OCI-LY1 (cell line): ENCODE results near the gene ZNF263.

Source experiments
- H2AFZ ChIP-seq: fragments of 200-600 bp; sonication (generic), shearing (Covaris generic); 2 replicates; pipeline ENCODE4 v1.6.0; 2014; ENCODE audit warnings: antibody characterized with exemption, mild to moderate bottlenecking, low read length
- H3F3A ChIP-seq: fragments of 200-600 bp; sonication (generic), shearing (Covaris generic); 2 replicates; pipeline ENCODE4 v1.6.0; 2014; ENCODE audit warnings: mild to moderate bottlenecking, antibody characterized with exemption, low read length, moderate library complexity; ENCODE audit not compliant: insufficient read depth
- H3K27ac ChIP-seq: fragments of 200-600 bp; sonication (generic); 2 replicates; pipeline ENCODE4 v1.5.1; 2014; ENCODE audit warnings: low read length, mixed run types, mild to moderate bottlenecking, low read depth; ENCODE audit not compliant: poor library complexity, severe bottlenecking
- H3K27me3 ChIP-seq: fragments of 200-600 bp; sonication (generic); 2 replicates; pipeline ENCODE4 v1.6.0; 2014; ENCODE audit warnings: antibody characterized with exemption, mild to moderate bottlenecking, low read length, moderate library complexity; ENCODE audit not compliant: insufficient read depth
- H3K36me3 ChIP-seq: fragments of 200-600 bp; sonication (generic); 2 replicates; pipeline ENCODE4 v1.6.1; 2014; ENCODE audit warnings: mild to moderate bottlenecking, antibody characterized with exemption, low read length, moderate library complexity, mixed read lengths; ENCODE audit not compliant: insufficient read depth
- H3K4me1 ChIP-seq: fragments of 200-600 bp; sonication (generic); 2 replicates; pipeline ENCODE4 v1.5.1; 2014; ENCODE audit warnings: mild to moderate bottlenecking, low read length, moderate library complexity; ENCODE audit not compliant: insufficient read depth, severe bottlenecking
- H3K4me2 ChIP-seq: fragments of 200-600 bp; sonication (generic), shearing (Covaris generic); 2 replicates; pipeline ENCODE4 v1.6.1; 2014; ENCODE audit warnings: low read length
- H3K4me3 ChIP-seq: fragments of 200-600 bp; sonication (generic); 2 replicates; pipeline ENCODE4 v1.5.1; 2014; ENCODE audit warnings: low read length, low read depth, mild to moderate bottlenecking, mixed read lengths; ENCODE audit not compliant: poor library complexity, severe bottlenecking
- H3K79me2 ChIP-seq: fragments of 200-600 bp; shearing (Covaris generic); 2 replicates; pipeline ENCODE4 v1.6.1; 2016; ENCODE audit warnings: mixed run types, low read length, mixed read lengths; ENCODE audit not compliant: insufficient read depth
- H3K9ac ChIP-seq: fragments of 200-600 bp; sonication (generic), shearing (Covaris generic); 2 replicates; pipeline ENCODE4 v1.6.1; 2014; ENCODE audit warnings: mild to moderate bottlenecking, low read length, mixed read lengths
- H3K9me2 ChIP-seq: fragments of 200-600 bp; sonication (generic), shearing (Covaris generic); 2 replicates; pipeline ENCODE4 v1.6.1; 2014; ENCODE audit warnings: low read depth, mild to moderate bottlenecking, low read length, mixed read lengths
- H3K9me3 ChIP-seq: fragments of 200-600 bp; shearing (Covaris generic); 2 replicates; pipeline ENCODE4 v1.6.1; 2014; ENCODE audit warnings: low read length, mixed read lengths
- H4K20me1 ChIP-seq: fragments of 200-600 bp; sonication (generic), shearing (Covaris generic); 2 replicates; pipeline ENCODE4 v1.6.0; 2016; ENCODE audit warnings: mild to moderate bottlenecking, low read length; ENCODE audit not compliant: insufficient read depth
- CTCF ChIP-seq: fragments of 200-600 bp; sonication (generic), shearing (Covaris generic); IDR thresholded peaks from 2 replicates; pipeline ENCODE4 v1.5.1; 2017; ENCODE audit warnings: mild to moderate bottlenecking, antibody characterized with exemption, low read length, moderate library complexity, mixed read lengths
- EZH2 ChIP-seq: fragments of 200-600 bp; sonication (generic), shearing (Covaris generic); IDR thresholded peaks from 2 replicates; pipeline ENCODE4 v1.8.0; 2017; ENCODE audit warnings: borderline replicate concordance, mixed run types, mild to moderate bottlenecking, antibody characterized with exemption, low read length, moderate library complexity, mixed read lengths

ZNF263 gene

GRCh38 chr16:3254309-3254708 lies 29.0 kb upstream of the ZNF263 start:
- H3K4me1 ChIP-seq: no peaks in the 10 kb centered on the region
- no peaks in the 10 kb centered on the region for H3K9me2 ChIP-seq
- H3K79me2 ChIP-seq: no peaks in the 10 kb centered on the region
- no peak overlapping the region for H3K27ac ChIP-seq
- no peak overlapping the region for H3K4me2 ChIP-seq
- peaks cover 3% of the 10 kb centered on the region; the same call in 1 of the 2 replicates for H3K27me3 ChIP-seq
- H4K20me1 ChIP-seq: no peaks in the 10 kb centered on the region
- no peak overlapping the region for H3K4me3 ChIP-seq
- TF ChIP-seq EZH2 (no peak), CTCF (no peak)
- H2AFZ ChIP-seq: no peak overlapping the region
- no peaks in the 10 kb centered on the region for H3K9me3 ChIP-seq
- H3K9ac ChIP-seq: no peak overlapping the region
- H3F3A ChIP-seq: no peaks in the 10 kb centered on the region
- no peaks in the 10 kb centered on the region for H3K36me3 ChIP-seq

- Histone ChIP-seq H3K27me3 (peaks cover 3% of the 10 kb centered on the region; the same call in 1 of the 2 replicates), H3F3A (no peaks in the 10 kb centered on the region), H2AFZ (no peak within 1 kb of the TSS), H3K4me3 (no peak within 1 kb of the TSS), H3K36me3 (no peaks in the 10 kb centered on the region), H4K20me1 (no peaks in the 10 kb centered on the region), H3K4me2 (no peak within 1 kb of the TSS), H3K4me1 (no peaks in the 10 kb centered on the region), H3K79me2 (no peaks in the 10 kb centered on the region), H3K9me2 (no peaks in the 10 kb centered on the region), H3K9ac (no peak within 1 kb of the TSS), H3K27ac (no peak within 1 kb of the TSS), H3K9me3 (no peaks in the 10 kb centered on the region)
- TF ChIP-seq EZH2: no peak
- TF ChIP-seq CTCF: no peak
Measured at GRCh38 chr16:3256146-3256865, 27.0 kb upstream of the ZNF263 start, which contains the start of gene MEFV. Gene MEFV, minus strand, starts transcription at chr16:3256633. Its CDS starts 46 bp downstream, at chr16:3256587.

DNA sequence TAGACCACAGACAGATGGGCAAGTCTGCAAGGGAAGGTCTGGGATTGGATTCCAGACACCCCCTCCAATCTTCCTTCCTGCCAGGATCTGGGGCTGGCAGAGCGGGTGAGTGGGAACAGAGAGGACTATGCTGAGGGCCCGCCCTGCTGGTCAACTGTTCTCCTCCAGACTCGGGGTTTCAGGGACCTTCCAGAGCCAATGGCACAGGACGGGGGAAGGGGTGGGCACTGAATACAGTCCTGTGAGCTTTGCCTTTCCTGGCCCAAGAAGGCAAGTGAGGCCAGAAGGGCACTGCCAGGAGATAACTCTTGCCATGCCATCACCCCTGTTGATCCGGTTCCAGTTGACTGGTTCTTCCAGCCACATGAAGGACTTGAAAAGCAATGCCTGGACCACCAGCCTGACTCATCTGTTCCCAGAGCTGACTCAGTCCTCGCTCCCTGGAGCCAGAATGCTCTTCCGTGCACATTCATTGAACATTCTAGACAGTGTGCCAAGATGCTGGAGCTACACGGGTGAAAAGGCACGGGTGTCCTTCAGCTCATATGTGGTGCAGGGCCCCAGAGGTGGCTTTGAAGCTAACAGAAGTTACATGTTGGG lies 26.3 kb upstream of the ZNF263 start:
- no peak overlapping the region for H2AFZ ChIP-seq
- H3K4me3 ChIP-seq: no peak overlapping the region
- no peak overlapping the region for H3K4me2 ChIP-seq
- H3K9me3 ChIP-seq: no peaks in the 10 kb centered on the region
- H3K79me2 ChIP-seq: no peaks in the 10 kb centered on the region
- no peaks in the 10 kb centered on the region for H3K36me3 ChIP-seq
- no peak overlapping the region for H3K27ac ChIP-seq
- peaks cover 3% of the 10 kb centered on the region; the same call in 1 of the 2 replicates for H3K27me3 ChIP-seq
- no peak overlapping the region for H3K9ac ChIP-seq
- no peaks in the 10 kb centered on the region for H4K20me1 ChIP-seq
- H3K4me1 ChIP-seq: no peaks in the 10 kb centered on the region
- no peaks in the 10 kb centered on the region for H3F3A ChIP-seq
- TF ChIP-seq CTCF (no peak), EZH2 (no peak)
- H3K9me2 ChIP-seq: no peaks in the 10 kb centered on the region
